Neural crest cell (in vitro differentiated cells): ENCODE measurements around the gene GFPT2. TPM values are rescaled to one million over a fixed set of nuclear protein-coding genes. Genes with fewer than 3 reads are reported as not detected.

ENCODE experiments used
- DNase-seq: peaks from one replicate; pipeline ENCODE4 v3.0.0; 2021; ENCODE audit warnings: low read depth, mixed read lengths, low spot score
- H3K27ac Mint-ChIP-seq: one replicate; pipeline ENCODE4 v1.8.0; 2021; ENCODE audit warnings: mild to moderate bottlenecking, mixed read lengths; ENCODE audit not compliant: unreplicated experiment
- H3K27me3 Mint-ChIP-seq: 2 replicates; pipeline ENCODE4 v1.8.0; 2021; ENCODE audit warnings: low read depth, mild to moderate bottlenecking, mixed read lengths
- H3K36me3 Mint-ChIP-seq: 2 replicates; pipeline ENCODE4 v1.8.0; 2021; ENCODE audit warnings: low read depth, mild to moderate bottlenecking, mixed read lengths
- H3K4me1 Mint-ChIP-seq: 2 replicates; pipeline ENCODE4 v1.8.0; 2021; ENCODE audit warnings: mixed read lengths
- H3K4me3 Mint-ChIP-seq: one replicate; pipeline ENCODE4 v1.8.0; 2021; ENCODE audit warnings: mild to moderate bottlenecking, mixed read lengths
- H3K9me3 Mint-ChIP-seq: 2 replicates; pipeline ENCODE4 v1.8.0; 2021; ENCODE audit warnings: mixed read lengths
- CTCF ChIP-seq: fragments of 200-600 bp; sonication (generic); conservative IDR thresholded peaks from 2 replicates; pipeline ENCODE4 v1.5.0; 2021; ENCODE audit warnings: antibody characterized with exemption, mild to moderate bottlenecking
- total RNA-seq: library from RNA; stranded (reverse); gene quantifications from 2 replicates; pipeline ENCODE4 v1.2.1, GENCODE V29; 2021

Gene GFPT2
- total RNA-seq, 1 donor from 2014 or later, result 12.5 TPM

GRCh38 chr5:180318456-180319089, 34.6 kb downstream of the GFPT2 start:
- H3K27ac Mint-ChIP-seq, result no peak overlapping the region
- no peak overlapping the region for H3K4me3 Mint-ChIP-seq
- H3K4me1 Mint-ChIP-seq, result peaks cover 6% of the 10 kb centered on the region
- H3K9me3 Mint-ChIP-seq, result no peaks in the 10 kb centered on the region
- no peaks in the 10 kb centered on the region for H3K27me3 Mint-ChIP-seq
- DNase-seq, result no peak
- no peak for TF ChIP-seq CTCF
- H3K36me3 Mint-ChIP-seq, result peaks cover 3% of the 10 kb centered on the region

- Mint-ChIP-seq H3K27me3 (no peaks in the 10 kb centered on the region), H3K4me1 (no peaks in the 10 kb centered on the region), H3K9me3 (no peaks in the 10 kb centered on the region), H3K4me3 (no peak overlapping the region), H3K36me3 (peaks cover 5% of the 10 kb centered on the region), H3K27ac (no peak overlapping the region)
- no peak for DNase-seq
- TF ChIP-seq CTCF, result no peak
These were observed 36.5 kb downstream of the GFPT2 start for GRCh38 chr5:180316586-180316985.

- Mint-ChIP-seq H3K27ac (no peak overlapping the region), H3K36me3 (peaks cover 8% of the 10 kb centered on the region), H3K9me3 (no peaks in the 10 kb centered on the region), H3K4me3 (no peak overlapping the region), H3K27me3 (no peaks in the 10 kb centered on the region), H3K4me1 (no peaks in the 10 kb centered on the region)
- TF ChIP-seq CTCF, result peak; percentile 82
- peak; percentile 70 for DNase-seq
These were observed 37.3 kb downstream of the GFPT2 start for GRCh38 chr5:180315762-180316212.

- Mint-ChIP-seq H3K4me3 (no peak overlapping the region), H3K36me3 (peaks cover 8% of the 10 kb centered on the region), H3K9me3 (no peaks in the 10 kb centered on the region), H3K4me1 (no peaks in the 10 kb centered on the region), H3K27ac (no peak overlapping the region), H3K27me3 (no peaks in the 10 kb centered on the region)
- no peak for TF ChIP-seq CTCF
- DNase-seq, result no peak
These were observed 39.2 kb downstream of the GFPT2 start for GRCh38 chr5:180313677-180314505.

- no peak for DNase-seq
- H3K9me3 Mint-ChIP-seq, result no peaks in the 10 kb centered on the region
- H3K27me3 Mint-ChIP-seq, result no peaks in the 10 kb centered on the region
- H3K4me3 Mint-ChIP-seq, result no peak overlapping the region
- peaks cover 8% of the 10 kb centered on the region for H3K36me3 Mint-ChIP-seq
- H3K4me1 Mint-ChIP-seq, result no peaks in the 10 kb centered on the region
- H3K27ac Mint-ChIP-seq, result no peak overlapping the region
- no peak for TF ChIP-seq CTCF
These were observed 41.9 kb downstream of the GFPT2 start for GRCh38 chr5:180311216-180311615.
